Hepatocyte (in vitro differentiated cells): ENCODE results near the gene PCDHB11.
"Not testable (repeated sequence)": the region's sequence is repeated elsewhere in the genome, so short reads cannot be mapped to it uniquely, and the experiment has no call there.

Experiments
- CTCF ChIP-seq: fragments of 200-600 bp; sonication (generic); IDR thresholded peaks from 2 replicates; pipeline ENCODE4 v1.5.1; 2016; ENCODE audit warnings: antibody characterized with exemption, mild to moderate bottlenecking; ENCODE audit not compliant: poor library complexity
- EZH2 ChIP-seq: fragments of 200-600 bp; sonication (generic); IDR thresholded peaks from 2 replicates; pipeline ENCODE4 v1.6.1; 2016; ENCODE audit warnings: antibody characterized with exemption, mild to moderate bottlenecking, borderline replicate concordance
- EZH2phosphoT487 ChIP-seq: fragments of 200-600 bp; sonication (generic); IDR thresholded peaks from one replicate; pipeline ENCODE4 v1.6.1; 2018; ENCODE audit warnings: antibody characterized with exemption, mild to moderate bottlenecking, low read depth, moderate library complexity; ENCODE audit not compliant: unreplicated experiment, severe bottlenecking

- not testable (repeated sequence) for TF ChIP-seq EZH2, CTCF, EZH2phosphoT487
These were observed 47.8 kb upstream of the PCDHB11 start for GRCh38 chr5:141151632-141152031.
